Liver (tissue), 9 donors: ENCODE data around the gene MTRR. TPM values are rescaled to one million over a fixed set of nuclear protein-coding genes. Genes with fewer than 3 reads are reported as not detected.

Experiments used
- DNase-seq: peaks from one replicate; pipeline ENCODE4 v3.0.0-alpha.2; 2017; ENCODE audit warnings: low spot score
- H3K27ac ChIP-seq, 2 donors: one replicate each; pipeline ENCODE4 v1.7.0; 2013; ENCODE audit warnings: inconsistent platforms in 2 of 2, low read length in 2 of 2, control low read depth in 1 of 2, low read depth in 1 of 2, mild to moderate bottlenecking in 1 of 2
- H3K27me3 ChIP-seq, 4 donors: one replicate each; pipeline versions ENCODE4 v1.6.1 to v1.7.0; 2013; ENCODE audit warnings: low read length in 3 of 4, inconsistent platforms in 1 of 4, mild to moderate bottlenecking in 1 of 4, moderate library complexity in 1 of 4; ENCODE audit not compliant: control insufficient read depth in 4 of 4, insufficient read depth in 4 of 4
- H3K36me3 ChIP-seq, 4 donors: one replicate each; pipeline versions ENCODE4 v1.6.1 to v1.7.0; 2013; ENCODE audit warnings: low read length in 3 of 4, mild to moderate bottlenecking in 3 of 4, low read depth in 1 of 4, moderate library complexity in 1 of 4; ENCODE audit not compliant: control insufficient read depth in 4 of 4, insufficient read depth in 3 of 4
- H3K4me1 ChIP-seq, 4 donors: one replicate each; pipeline versions ENCODE4 v1.6.1 to v1.7.0; 2013; ENCODE audit warnings: low read length in 3 of 4, mild to moderate bottlenecking in 3 of 4, moderate library complexity in 1 of 4; ENCODE audit not compliant: control insufficient read depth in 4 of 4, insufficient read depth in 4 of 4
- H3K4me3 ChIP-seq, 3 donors: one replicate each; pipeline versions ENCODE4 v1.6.1 to v1.7.0; 2013; ENCODE audit warnings: low read length in 3 of 3, control low read depth in 1 of 3, low read depth in 1 of 3, mild to moderate bottlenecking in 1 of 3
- H3K9ac ChIP-seq, 2 donors: one replicate each; pipeline ENCODE4 v1.7.0; 2013; ENCODE audit warnings: low read length in 2 of 2, mild to moderate bottlenecking in 2 of 2, moderate library complexity in 2 of 2, control low read depth in 1 of 2, low read depth in 1 of 2
- H3K9me3 ChIP-seq, 4 donors: one replicate each; pipeline versions ENCODE4 v1.6.1 to v1.7.0; 2013; ENCODE audit warnings: low read length in 3 of 4; ENCODE audit not compliant: control insufficient read depth in 4 of 4
- EGR1 ChIP-seq, 2 donors: IDR thresholded peaks; 2 replicates each; pipeline ENCODE4 v1.6.1; 2016 to 2018; ENCODE audit warnings: antibody characterized with exemption in 2 of 2, low read depth in 2 of 2
- FOXA1 ChIP-seq: IDR thresholded peaks from 2 replicates; pipeline ENCODE4 v1.6.1; 2016; ENCODE audit warnings: antibody characterized with exemption
- FOXA2 ChIP-seq: IDR thresholded peaks from 2 replicates; pipeline ENCODE4 v1.6.1; 2016; ENCODE audit warnings: antibody characterized with exemption
- GABPA ChIP-seq, 2 donors: IDR thresholded peaks in 1 of 2; conservative IDR thresholded peaks in 1 of 2; 2 replicates each; pipeline ENCODE4 v1.6.1; 2016; ENCODE audit warnings: antibody characterized with exemption in 2 of 2, mild to moderate bottlenecking in 1 of 2, moderate library complexity in 1 of 2
- HNF4A ChIP-seq, 2 donors: conservative IDR thresholded peaks; 2 replicates each; pipeline ENCODE4 v1.6.1; 2016; ENCODE audit warnings: antibody characterized with exemption in 2 of 2, mild to moderate bottlenecking in 2 of 2
- HNF4G ChIP-seq: IDR thresholded peaks from 2 replicates; pipeline ENCODE4 v1.6.1; 2016; ENCODE audit warnings: antibody characterized with exemption
- JUND ChIP-seq, 2 donors: IDR thresholded peaks; 2 replicates each; pipeline ENCODE4 v1.6.1; 2016; ENCODE audit warnings: antibody characterized with exemption in 2 of 2
- NR2F2 ChIP-seq: IDR thresholded peaks from 2 replicates; pipeline ENCODE4 v1.6.1; 2016; ENCODE audit warnings: antibody characterized with exemption
- RAD21 ChIP-seq, 2 donors: IDR thresholded peaks; 2 replicates each; pipeline ENCODE4 v1.6.1; 2016; ENCODE audit warnings: antibody characterized with exemption in 2 of 2, mild to moderate bottlenecking in 2 of 2
- RXRA ChIP-seq, 2 donors: IDR thresholded peaks; 2 replicates each; pipeline ENCODE4 v1.6.1; 2017 to 2018; ENCODE audit warnings: antibody characterized with exemption in 2 of 2, mild to moderate bottlenecking in 1 of 2
- SP1 ChIP-seq: IDR thresholded peaks from 2 replicates; pipeline ENCODE4 v1.6.1; 2018; ENCODE audit warnings: antibody characterized with exemption, mild to moderate bottlenecking
- TAF1 ChIP-seq: conservative IDR thresholded peaks from 2 replicates; pipeline ENCODE4 v1.6.1; 2016; ENCODE audit warnings: antibody characterized with exemption, mild to moderate bottlenecking
- YY1 ChIP-seq: IDR thresholded peaks from 2 replicates; pipeline ENCODE4 v1.6.1; 2016; ENCODE audit warnings: antibody characterized with exemption, mild to moderate bottlenecking
- ZBTB33 ChIP-seq: IDR thresholded peaks from 2 replicates; pipeline ENCODE4 v1.6.1; 2016; ENCODE audit warnings: antibody characterized with exemption
- WGBS: extraction: QIAGEN DNeasy Blood & Tissue Kit; methylation state at CpG from one replicate; pipeline ENCODE4 v1.1.7; 2013; 5-methylcytosine and 5-hydroxymethylcytosine counted together
- polyA plus RNA-seq, 2 donors: library from polyadenylated mRNA; stranded (reverse) in 1 of 2; unstranded in 1 of 2; fragments of 200-250 nt in 1 of 2; fragments of >200 nt in 1 of 2; fragmentation: Nextera tagmentation in 1 of 2; extraction: Ambion mirVana in 1 of 2; gene quantifications; one replicate each; pipeline versions ENCODE4 v1.2.1 to v1.2.3, GENCODE V29; 2013 to 2015
- total RNA-seq, 2 donors: library from RNA; depleted of rRNA; stranded (reverse); fragments of >200 nt; gene quantifications; one replicate each; pipeline ENCODE4 v1.2.3, GENCODE V29; 2014
- TF ChIP-seq, protein P1 (sequence below): fragments of 150-350 bp; IDR thresholded peaks from 2 replicates; pipeline ENCODE4 v1.5.1; 2017; ENCODE audit warnings: improper control_type of control experiment, low read depth, low read length; ENCODE audit not compliant: missing input control
- TF ChIP-seq, protein P2 (sequence below): IDR thresholded peaks from 2 replicates; pipeline ENCODE4 v1.6.1; 2016; ENCODE audit warnings: antibody characterized with exemption, mild to moderate bottlenecking
- TF ChIP-seq, protein P3 (sequence below): IDR thresholded peaks from 2 replicates; pipeline ENCODE4 v1.6.1; 2016; ENCODE audit warnings: antibody characterized with exemption
- TF ChIP-seq, protein P4 (sequence below): IDR thresholded peaks from 2 replicates; pipeline ENCODE4 v1.6.1; 2016; ENCODE audit warnings: antibody characterized with exemption
- donor health status: healthy.
- donor health status: healthy.
- donor health status: healthy.
- donor health status: healthy.
- donor health status: healthy.

The MTRR gene
- total and polyA plus RNA-seq, 4 donors, result 16.2 to 49.7 (median 18.0) TPM

DNA sequence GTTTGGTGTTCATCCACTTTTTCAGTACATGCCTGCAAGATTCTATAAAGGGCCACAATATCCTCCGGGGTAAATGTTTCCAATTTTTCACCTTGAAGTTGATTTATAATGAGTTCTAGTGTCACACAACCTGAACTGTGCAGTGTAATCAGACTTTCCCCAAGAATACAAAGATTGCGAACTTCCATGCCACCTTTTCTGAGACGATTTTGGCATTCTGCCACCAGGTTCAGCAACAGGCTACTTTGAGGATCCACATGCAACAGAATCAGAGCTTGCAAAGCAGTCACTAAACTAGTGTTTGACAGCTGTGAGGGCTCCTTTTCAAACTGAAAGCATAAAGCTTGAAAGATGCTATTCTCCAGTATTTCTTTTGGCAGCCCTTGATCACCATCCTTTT is 1.7 kb upstream of the MTRR start:
- H3K4me1 ChIP-seq, result peaks cover 1 to 35% (median 21%) of the 10 kb centered on the region in 4 donors
- no peak overlapping the region for H3K9ac ChIP-seq
- WGBS, result 44% methylated on average over 3 of the region's 3 CpGs
- no peak for DNase-seq
- no peaks in the 10 kb centered on the region for H3K9me3 ChIP-seq
- H3K27me3 ChIP-seq, result no peaks in the 10 kb centered on the region
- no peak overlapping the region for H3K4me3 ChIP-seq
- H3K36me3 ChIP-seq, result peaks cover 3 to 8% (median 6%) of the 10 kb centered on the region in 4 donors
- TF ChIP-seq RAD21 (IDR thresholded peaks at IDR 0.05), result no peak
- TF ChIP-seq HNF4A (conservative IDR thresholded peaks at IDR 0.05), result peak; percentile 47 to 51
- H3K27ac ChIP-seq, result no peak overlapping the region

- Histone ChIP-seq H3K27me3 (no peaks in the 10 kb centered on the region), H3K36me3 (peaks cover 0 to 8% (median 3%) of the 10 kb centered on the region in 4 donors), H3K4me1 (peaks cover 1 to 35% (median 21%) of the 10 kb centered on the region in 4 donors), H3K4me3 (peak overlapping the region; percentile 50 to 90 (median 63)), H3K9ac (peak overlapping the region; percentile 45 to 71), H3K9me3 (no peaks in the 10 kb centered on the region), H3K27ac (peak overlapping the region; percentile 76 to 89)
- 0% methylated on average over 8 of the region's 8 CpGs for WGBS
- DNase-seq, result no peak
- TF ChIP-seq, protein P1, sequence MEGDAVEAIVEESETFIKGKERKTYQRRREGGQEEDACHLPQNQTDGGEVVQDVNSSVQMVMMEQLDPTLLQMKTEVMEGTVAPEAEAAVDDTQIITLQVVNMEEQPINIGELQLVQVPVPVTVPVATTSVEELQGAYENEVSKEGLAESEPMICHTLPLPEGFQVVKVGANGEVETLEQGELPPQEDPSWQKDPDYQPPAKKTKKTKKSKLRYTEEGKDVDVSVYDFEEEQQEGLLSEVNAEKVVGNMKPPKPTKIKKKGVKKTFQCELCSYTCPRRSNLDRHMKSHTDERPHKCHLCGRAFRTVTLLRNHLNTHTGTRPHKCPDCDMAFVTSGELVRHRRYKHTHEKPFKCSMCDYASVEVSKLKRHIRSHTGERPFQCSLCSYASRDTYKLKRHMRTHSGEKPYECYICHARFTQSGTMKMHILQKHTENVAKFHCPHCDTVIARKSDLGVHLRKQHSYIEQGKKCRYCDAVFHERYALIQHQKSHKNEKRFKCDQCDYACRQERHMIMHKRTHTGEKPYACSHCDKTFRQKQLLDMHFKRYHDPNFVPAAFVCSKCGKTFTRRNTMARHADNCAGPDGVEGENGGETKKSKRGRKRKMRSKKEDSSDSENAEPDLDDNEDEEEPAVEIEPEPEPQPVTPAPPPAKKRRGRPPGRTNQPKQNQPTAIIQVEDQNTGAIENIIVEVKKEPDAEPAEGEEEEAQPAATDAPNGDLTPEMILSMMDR, result no peak
- TF ChIP-seq NR2F2 (no peak), EGR1 (IDR thresholded peaks at IDR 0.05; ENCODE audit: low read depth in 2 of 2) (no peak), ZBTB33 (no peak), RAD21 (IDR thresholded peaks at IDR 0.05) (no peak), YY1 (no peak), GABPA (IDR thresholded peaks at IDR 0.05 in 1 of 2, conservative IDR thresholded peaks at IDR 0.05 in 1 of 2) (no peak), HNF4A (conservative IDR thresholded peaks at IDR 0.05) (no peak), RXRA (IDR thresholded peaks at IDR 0.05) (no peak), FOXA1 (no peak), HNF4G (no peak), JUND (IDR thresholded peaks at IDR 0.05) (no peak), TAF1 (no peak), FOXA2 (no peak), SP1 (no peak)
- TF ChIP-seq, protein P2, sequence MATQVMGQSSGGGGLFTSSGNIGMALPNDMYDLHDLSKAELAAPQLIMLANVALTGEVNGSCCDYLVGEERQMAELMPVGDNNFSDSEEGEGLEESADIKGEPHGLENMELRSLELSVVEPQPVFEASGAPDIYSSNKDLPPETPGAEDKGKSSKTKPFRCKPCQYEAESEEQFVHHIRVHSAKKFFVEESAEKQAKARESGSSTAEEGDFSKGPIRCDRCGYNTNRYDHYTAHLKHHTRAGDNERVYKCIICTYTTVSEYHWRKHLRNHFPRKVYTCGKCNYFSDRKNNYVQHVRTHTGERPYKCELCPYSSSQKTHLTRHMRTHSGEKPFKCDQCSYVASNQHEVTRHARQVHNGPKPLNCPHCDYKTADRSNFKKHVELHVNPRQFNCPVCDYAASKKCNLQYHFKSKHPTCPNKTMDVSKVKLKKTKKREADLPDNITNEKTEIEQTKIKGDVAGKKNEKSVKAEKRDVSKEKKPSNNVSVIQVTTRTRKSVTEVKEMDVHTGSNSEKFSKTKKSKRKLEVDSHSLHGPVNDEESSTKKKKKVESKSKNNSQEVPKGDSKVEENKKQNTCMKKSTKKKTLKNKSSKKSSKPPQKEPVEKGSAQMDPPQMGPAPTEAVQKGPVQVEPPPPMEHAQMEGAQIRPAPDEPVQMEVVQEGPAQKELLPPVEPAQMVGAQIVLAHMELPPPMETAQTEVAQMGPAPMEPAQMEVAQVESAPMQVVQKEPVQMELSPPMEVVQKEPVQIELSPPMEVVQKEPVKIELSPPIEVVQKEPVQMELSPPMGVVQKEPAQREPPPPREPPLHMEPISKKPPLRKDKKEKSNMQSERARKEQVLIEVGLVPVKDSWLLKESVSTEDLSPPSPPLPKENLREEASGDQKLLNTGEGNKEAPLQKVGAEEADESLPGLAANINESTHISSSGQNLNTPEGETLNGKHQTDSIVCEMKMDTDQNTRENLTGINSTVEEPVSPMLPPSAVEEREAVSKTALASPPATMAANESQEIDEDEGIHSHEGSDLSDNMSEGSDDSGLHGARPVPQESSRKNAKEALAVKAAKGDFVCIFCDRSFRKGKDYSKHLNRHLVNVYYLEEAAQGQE, result no peak
- TF ChIP-seq, protein P3, sequence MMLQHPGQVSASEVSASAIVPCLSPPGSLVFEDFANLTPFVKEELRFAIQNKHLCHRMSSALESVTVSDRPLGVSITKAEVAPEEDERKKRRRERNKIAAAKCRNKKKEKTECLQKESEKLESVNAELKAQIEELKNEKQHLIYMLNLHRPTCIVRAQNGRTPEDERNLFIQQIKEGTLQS, result no peak
- TF ChIP-seq, protein P4, sequence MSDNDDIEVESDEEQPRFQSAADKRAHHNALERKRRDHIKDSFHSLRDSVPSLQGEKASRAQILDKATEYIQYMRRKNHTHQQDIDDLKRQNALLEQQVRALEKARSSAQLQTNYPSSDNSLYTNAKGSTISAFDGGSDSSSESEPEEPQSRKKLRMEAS, result no peak
Measured at GRCh38 chr5:7868427-7868772, 548 bp upstream of the MTRR start.
